PFSK-1 (cell line): Measurements from ENCODE around the gene TNNT2.

Experiments
- FOXP2 ChIP-seq: optimal IDR thresholded peaks from 2 replicates; pipeline ENCODE3; 2011; ENCODE audit warnings: borderline replicate concordance, control low read depth, inconsistent platforms; ENCODE audit not compliant: insufficient read depth; ENCODE audit errors: extremely low read length, extremely low read depth
- POLR2AphosphoS5 ChIP-seq: IDR thresholded peaks from 2 replicates; pipeline ENCODE4 v1.6.1; 2012; ENCODE audit warnings: low read depth, mild to moderate bottlenecking, control low read depth, low read length, moderate library complexity
- REST ChIP-seq, 2 experiments: IDR thresholded peaks; 2 replicates each; pipeline versions ENCODE4 v1.6.1 to v1.8.0; 2011 to 2012; ENCODE audit warnings: low read depth in 2 of 2, low read length in 2 of 2, control low read depth in 1 of 2, inconsistent platforms in 1 of 2, mild to moderate bottlenecking in 1 of 2, moderate library complexity in 1 of 2; ENCODE audit not compliant: insufficient read depth in 1 of 2
- SIN3A ChIP-seq: IDR thresholded peaks from 2 replicates; pipeline ENCODE4 v1.6.1; 2012; ENCODE audit warnings: mild to moderate bottlenecking, low read length, moderate library complexity, borderline replicate concordance; ENCODE audit not compliant: insufficient read depth
- TAF1 ChIP-seq: IDR thresholded peaks from 2 replicates; pipeline ENCODE4 v1.6.1; 2012; ENCODE audit warnings: low read length, control low read depth, borderline replicate concordance; ENCODE audit not compliant: insufficient read depth

TNNT2 gene

GRCh38 chr1:201396861-201397464 lies 19.5 kb upstream of the TNNT2 start:
- TF ChIP-seq TAF1 (no peak), POLR2AphosphoS5 (no peak), FOXP2 (no peak), SIN3A (no peak)

- TF ChIP-seq TAF1 (no peak), SIN3A (no peak), POLR2AphosphoS5 (no peak), REST (IDR thresholded peaks at IDR 0.05; ENCODE audit: insufficient read depth in 1 of 2, low read depth in 2 of 2, low read length in 2 of 2) (no peak), FOXP2 (no peak)
These were observed 18.5 kb upstream of the TNNT2 start for GRCh38 chr1:201395936-201396335.

- TF ChIP-seq REST (IDR thresholded peaks at IDR 0.05; ENCODE audit: insufficient read depth in 1 of 2, low read depth in 2 of 2, low read length in 2 of 2) = no peak
These were observed 17.1 kb upstream of the TNNT2 start for GRCh38 chr1:201394591-201394990.

- TF ChIP-seq SIN3A (no peak), REST (IDR thresholded peaks at IDR 0.05; ENCODE audit: insufficient read depth in 1 of 2, low read depth in 2 of 2, low read length in 2 of 2) (no peak), TAF1 (no peak), FOXP2 (no peak), POLR2AphosphoS5 (no peak)
These were observed 15.6 kb upstream of the TNNT2 start for GRCh38 chr1:201393076-201393475.

- TF ChIP-seq POLR2AphosphoS5 (no peak), TAF1 (no peak), FOXP2 (no peak), SIN3A (no peak), REST (IDR thresholded peaks at IDR 0.05; ENCODE audit: insufficient read depth in 1 of 2, low read depth in 2 of 2, low read length in 2 of 2) (no peak)
These were observed 14.4 kb upstream of the TNNT2 start for GRCh38 chr1:201391651-201392511.
